ENCODE results near the gene LRRC27.
"Not testable (repeated sequence)": the region's sequence is repeated elsewhere in the genome, so short reads cannot be mapped to it uniquely, and the experiment has no call there.

Gene LRRC27

DNA sequence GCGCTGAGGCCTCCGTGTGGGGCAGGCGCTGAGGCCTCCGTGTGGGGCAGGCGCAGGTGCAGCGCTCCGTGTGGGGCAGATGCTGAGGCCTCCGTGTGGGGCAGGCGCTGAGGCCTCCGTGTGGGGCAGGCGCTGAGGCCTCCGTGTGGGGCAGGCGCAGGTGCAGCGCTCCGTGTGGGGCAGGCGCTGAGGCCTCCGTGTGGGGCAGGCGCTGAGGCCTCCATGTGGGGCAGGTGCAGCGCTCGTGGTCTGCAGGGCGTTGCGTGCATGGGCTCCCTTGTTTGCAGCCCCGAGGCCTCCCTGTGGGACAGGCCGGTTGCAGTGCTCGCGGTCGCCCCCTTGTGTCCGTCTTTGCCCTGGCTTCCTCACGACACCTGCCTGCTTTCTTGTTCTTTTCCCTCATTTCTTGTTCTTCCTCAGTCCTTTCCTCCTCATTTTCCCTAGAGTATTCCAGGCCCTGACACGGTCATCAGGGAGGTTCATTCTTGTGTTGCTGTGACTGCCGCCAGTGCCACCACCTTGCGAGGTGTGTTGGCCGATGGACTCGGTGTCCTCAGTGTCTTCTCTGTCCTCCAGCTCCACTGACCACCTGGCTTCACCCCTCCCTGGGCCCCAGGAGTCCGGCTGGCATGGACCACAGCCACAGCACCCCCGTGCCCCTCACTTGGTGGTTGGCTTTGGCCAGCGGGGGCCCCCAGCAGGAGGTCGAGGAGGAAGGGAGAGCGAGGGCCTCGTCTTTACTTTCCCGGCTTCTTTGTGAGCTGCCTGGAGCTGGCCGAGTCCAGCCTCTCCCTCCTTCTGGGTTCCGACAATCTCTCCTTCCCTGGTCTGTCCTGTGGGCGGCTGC, 20.7 kb downstream of the LRRC27 start:
- H3K27me3 ChIP-seq (replicated peaks in 2 of 5; ENCODE audit: control insufficient read depth in 4 of 5, insufficient read depth in 5 of 5, low read length in 4 of 5); H3K4me1 ChIP-seq (ENCODE audit: control extremely low read depth in 1 of 4, control insufficient read depth in 4 of 4, insufficient read depth in 4 of 4, low read length in 3 of 4); H3K4me3 ChIP-seq (ENCODE audit: control insufficient read depth in 1 of 7, extremely low read depth in 1 of 7, insufficient read depth in 4 of 7, low read depth in 2 of 7, low read length in 6 of 7); H3K9me3 ChIP-seq (ENCODE audit: control extremely low read depth in 1 of 5, control insufficient read depth in 4 of 5, insufficient read depth in 2 of 5, low read depth in 1 of 5, low read length in 4 of 5); H3K27ac ChIP-seq (ENCODE audit: insufficient read depth in 1 of 2, low read depth in 1 of 2, low read length in 2 of 2, poor library complexity in 1 of 2, severe bottlenecking in 2 of 2); POLR2A ChIA-PET: not testable (repeated sequence)
- CTCF ChIA-PET: interaction anchor here (0.8 to 2.2 kb wide), 17 partner anchors 9 to 132 kb away, joined by 3 to 12 read pairs (median 4); no protein-coding TSS in a partner anchor
- DNase-seq: peak; percentile 68 to 72 (median 70)
- WGBS (ENCODE audit: insufficient coverage): 50% methylated on average over 32 of the region's 44 CpGs
- H3K36me3 ChIP-seq (ENCODE audit: control insufficient read depth in 4 of 4, insufficient read depth in 4 of 4, low read length in 3 of 4): peaks cover 0 to 34% (median 15%) of the 10 kb centered on the region in 4 experiments

GRCh38 chr10:132353456-132354355, 21.7 kb downstream of the LRRC27 start:
- DNase-seq: no peak
- Histone ChIP-seq H3K9me3 (ENCODE audit: control extremely low read depth in 1 of 5, control insufficient read depth in 4 of 5, insufficient read depth in 2 of 5, low read depth in 1 of 5, low read length in 4 of 5) (no peaks in the 10 kb centered on the region), H3K27ac (ENCODE audit: insufficient read depth in 1 of 2, low read depth in 1 of 2, low read length in 2 of 2, poor library complexity in 1 of 2, severe bottlenecking in 2 of 2) (no peak overlapping the region), H3K4me3 (ENCODE audit: control insufficient read depth in 1 of 7, extremely low read depth in 1 of 7, insufficient read depth in 4 of 7, low read depth in 2 of 7, low read length in 6 of 7) (no peak overlapping the region), H3K4me1 (ENCODE audit: control extremely low read depth in 1 of 4, control insufficient read depth in 4 of 4, insufficient read depth in 4 of 4, low read length in 3 of 4) (peaks cover 0 to 2% (median 0%) of the 10 kb centered on the region in 4 experiments), H3K36me3 (ENCODE audit: control insufficient read depth in 4 of 4, insufficient read depth in 4 of 4, low read length in 3 of 4) (peaks cover 0 to 30% (median 9%) of the 10 kb centered on the region in 4 experiments), H3K27me3 (replicated peaks in 2 of 5; ENCODE audit: control insufficient read depth in 4 of 5, insufficient read depth in 5 of 5, low read length in 4 of 5) (no peaks in the 10 kb centered on the region)
- ChIA-PET CTCF (interaction anchor here (0.8 to 2.2 kb wide), 19 partner anchors 8 to 133 kb away, joined by 3 to 12 read pairs (median 4); no protein-coding TSS in a partner anchor), POLR2A (no interaction called here)
- WGBS (ENCODE audit: insufficient coverage): 98% methylated on average over 17 of the region's 20 CpGs

GRCh38 chr10:132354356-132355094, 22.5 kb downstream of the LRRC27 start:
- 96% methylated on average over 31 of the region's 32 CpGs for WGBS (ENCODE audit: insufficient coverage)

GRCh38 chr10:132355297-132355696, 23.3 kb downstream of the LRRC27 start:
- ChIA-PET POLR2A (no interaction called here), CTCF (interaction anchor here (0.9 to 1.7 kb wide), 5 partner anchors 16 to 132 kb away, joined by 3 to 6 read pairs (median 3); no protein-coding TSS in a partner anchor)
- H3K27me3 ChIP-seq (replicated peaks in 2 of 5; ENCODE audit: control insufficient read depth in 4 of 5, insufficient read depth in 5 of 5, low read length in 4 of 5): no peaks in the 10 kb centered on the region
- H3K9me3 ChIP-seq (ENCODE audit: control extremely low read depth in 1 of 5, control insufficient read depth in 4 of 5, insufficient read depth in 2 of 5, low read depth in 1 of 5, low read length in 4 of 5): no peaks in the 10 kb centered on the region
- no peak overlapping the region for H3K4me3 ChIP-seq (ENCODE audit: control insufficient read depth in 1 of 7, extremely low read depth in 1 of 7, insufficient read depth in 4 of 7, low read depth in 2 of 7, low read length in 6 of 7)
- 98% methylated on average over 17 of the region's 17 CpGs for WGBS (ENCODE audit: insufficient coverage)
- no peak for DNase-seq
- H3K36me3 ChIP-seq (ENCODE audit: control insufficient read depth in 4 of 4, insufficient read depth in 4 of 4, low read length in 3 of 4): peaks cover 0 to 16% (median 6%) of the 10 kb centered on the region in 4 experiments
- no peak overlapping the region for H3K27ac ChIP-seq (ENCODE audit: insufficient read depth in 1 of 2, low read depth in 1 of 2, low read length in 2 of 2, poor library complexity in 1 of 2, severe bottlenecking in 2 of 2)
- peaks cover 0 to 2% (median 0%) of the 10 kb centered on the region in 4 experiments for H3K4me1 ChIP-seq (ENCODE audit: control extremely low read depth in 1 of 4, control insufficient read depth in 4 of 4, insufficient read depth in 4 of 4, low read length in 3 of 4)

More at GRCh38 chr10:132354356-132355094, 22.5 kb downstream of the LRRC27 start:
- DNase-seq: no peak
- Histone ChIP-seq H3K4me1 (ENCODE audit: control extremely low read depth in 1 of 4, control insufficient read depth in 4 of 4, insufficient read depth in 4 of 4, low read length in 3 of 4) (peaks cover 0 to 2% (median 0%) of the 10 kb centered on the region in 4 experiments), H3K27ac (ENCODE audit: insufficient read depth in 1 of 2, low read depth in 1 of 2, low read length in 2 of 2, poor library complexity in 1 of 2, severe bottlenecking in 2 of 2) (no peak overlapping the region), H3K27me3 (replicated peaks in 2 of 5; ENCODE audit: control insufficient read depth in 4 of 5, insufficient read depth in 5 of 5, low read length in 4 of 5) (no peaks in the 10 kb centered on the region), H3K4me3 (ENCODE audit: control insufficient read depth in 1 of 7, extremely low read depth in 1 of 7, insufficient read depth in 4 of 7, low read depth in 2 of 7, low read length in 6 of 7) (no peak overlapping the region), H3K36me3 (ENCODE audit: control insufficient read depth in 4 of 4, insufficient read depth in 4 of 4, low read length in 3 of 4) (peaks cover 0 to 22% (median 6%) of the 10 kb centered on the region in 4 experiments), H3K9me3 (ENCODE audit: control extremely low read depth in 1 of 5, control insufficient read depth in 4 of 5, insufficient read depth in 2 of 5, low read depth in 1 of 5, low read length in 4 of 5) (no peaks in the 10 kb centered on the region)
- ChIA-PET POLR2A (no interaction called here), CTCF (interaction anchor here (1.0 to 2.2 kb wide), 8 partner anchors 12 to 128 kb away, joined by 3 to 12 read pairs (median 3); no protein-coding TSS in a partner anchor)

GRCh38 chr10:132355754-132356153, 23.8 kb downstream of the LRRC27 start:
- Histone ChIP-seq H3K36me3 (ENCODE audit: control insufficient read depth in 4 of 4, insufficient read depth in 4 of 4, low read length in 3 of 4) (peaks cover 0 to 16% (median 6%) of the 10 kb centered on the region in 4 experiments), H3K27me3 (replicated peaks in 2 of 5; ENCODE audit: control insufficient read depth in 4 of 5, insufficient read depth in 5 of 5, low read length in 4 of 5) (no peaks in the 10 kb centered on the region), H3K4me3 (ENCODE audit: control insufficient read depth in 1 of 7, extremely low read depth in 1 of 7, insufficient read depth in 4 of 7, low read depth in 2 of 7, low read length in 6 of 7) (no peak overlapping the region), H3K4me1 (ENCODE audit: control extremely low read depth in 1 of 4, control insufficient read depth in 4 of 4, insufficient read depth in 4 of 4, low read length in 3 of 4) (peaks cover 0 to 2% (median 0%) of the 10 kb centered on the region in 4 experiments), H3K27ac (ENCODE audit: insufficient read depth in 1 of 2, low read depth in 1 of 2, low read length in 2 of 2, poor library complexity in 1 of 2, severe bottlenecking in 2 of 2) (no peak overlapping the region), H3K9me3 (ENCODE audit: control extremely low read depth in 1 of 5, control insufficient read depth in 4 of 5, insufficient read depth in 2 of 5, low read depth in 1 of 5, low read length in 4 of 5) (no peaks in the 10 kb centered on the region)
- WGBS (ENCODE audit: insufficient coverage): 100% methylated on average over 11 of the region's 13 CpGs
- DNase-seq: no peak
- ChIA-PET POLR2A (no interaction called here), CTCF (interaction anchor here (0.9 to 1.9 kb wide), 7 partner anchors 8 to 132 kb away, joined by 3 to 6 read pairs (median 3); no protein-coding TSS in a partner anchor)

- H3K27ac ChIP-seq (ENCODE audit: insufficient read depth in 1 of 2, low read depth in 1 of 2, low read length in 2 of 2, poor library complexity in 1 of 2, severe bottlenecking in 2 of 2): no peak overlapping the region
- ChIA-PET CTCF (interaction anchor here (1.1 to 1.9 kb wide), 5 partner anchors 9 to 133 kb away, joined by 3 to 6 read pairs (median 4); no protein-coding TSS in a partner anchor), POLR2A (no interaction called here)
- peaks cover 0 to 2% (median 0%) of the 10 kb centered on the region in 4 experiments for H3K4me1 ChIP-seq (ENCODE audit: control extremely low read depth in 1 of 4, control insufficient read depth in 4 of 4, insufficient read depth in 4 of 4, low read length in 3 of 4)
- H3K4me3 ChIP-seq (ENCODE audit: control insufficient read depth in 1 of 7, extremely low read depth in 1 of 7, insufficient read depth in 4 of 7, low read depth in 2 of 7, low read length in 6 of 7): no peak overlapping the region
- peaks cover 0 to 18% (median 6%) of the 10 kb centered on the region in 4 experiments for H3K36me3 ChIP-seq (ENCODE audit: control insufficient read depth in 4 of 4, insufficient read depth in 4 of 4, low read length in 3 of 4)
- H3K27me3 ChIP-seq (replicated peaks in 2 of 5; ENCODE audit: control insufficient read depth in 4 of 5, insufficient read depth in 5 of 5, low read length in 4 of 5): no peaks in the 10 kb centered on the region
- no peaks in the 10 kb centered on the region for H3K9me3 ChIP-seq (ENCODE audit: control extremely low read depth in 1 of 5, control insufficient read depth in 4 of 5, insufficient read depth in 2 of 5, low read depth in 1 of 5, low read length in 4 of 5)
- WGBS (ENCODE audit: insufficient coverage): 97% methylated on average over 11 of the region's 12 CpGs
- no peak for DNase-seq
Measured at GRCh38 chr10:132356621-132357195, 24.7 kb downstream of the LRRC27 start.
